Brain microvascular endothelial cell (primary cell): ENCODE results near the gene PACSIN2.

ENCODE experiments used
- DNase-seq: peaks from one replicate; pipeline ENCODE4 v3.0.0-alpha.2; 2020
- H3K27ac ChIP-seq: fragments of 250-450 bp; sonication (Bioruptor Pico); 2 replicates; pipeline ENCODE4 v1.5.1; 2020; ENCODE audit warnings: mild to moderate bottlenecking, moderate library complexity
- H3K27me3 ChIP-seq: fragments of 250-450 bp; sonication (Bioruptor Pico); replicated peaks from 2 replicates; pipeline ENCODE4 v1.5.1; 2020; ENCODE audit warnings: mild to moderate bottlenecking
- H3K36me3 ChIP-seq: fragments of 250-450 bp; sonication (Bioruptor Pico); replicated peaks from 2 replicates; pipeline ENCODE4 v1.5.1; 2020; ENCODE audit warnings: mild to moderate bottlenecking
- H3K4me3 ChIP-seq: 2 replicates; pipeline ENCODE4 v1.5.1; 2011; ENCODE audit warnings: low read depth, mild to moderate bottlenecking, control low read depth, low read length, moderate library complexity
- in situ Hi-C: cut with HindIII; loops from 2 replicates; pipeline ENCODE4 v1.10.0; 2017; ENCODE audit warnings: low sequenced_read_pairs, low pct_ligation_motif_present
- TF ChIP-seq, protein P1 (sequence below): IDR thresholded peaks from 2 replicates; pipeline ENCODE4 v1.5.1; 2011; ENCODE audit warnings: low read depth, mild to moderate bottlenecking, moderate library complexity, low read length, control low read depth, inconsistent platforms; ENCODE audit errors: missing control alignments

Gene PACSIN2

DNA sequence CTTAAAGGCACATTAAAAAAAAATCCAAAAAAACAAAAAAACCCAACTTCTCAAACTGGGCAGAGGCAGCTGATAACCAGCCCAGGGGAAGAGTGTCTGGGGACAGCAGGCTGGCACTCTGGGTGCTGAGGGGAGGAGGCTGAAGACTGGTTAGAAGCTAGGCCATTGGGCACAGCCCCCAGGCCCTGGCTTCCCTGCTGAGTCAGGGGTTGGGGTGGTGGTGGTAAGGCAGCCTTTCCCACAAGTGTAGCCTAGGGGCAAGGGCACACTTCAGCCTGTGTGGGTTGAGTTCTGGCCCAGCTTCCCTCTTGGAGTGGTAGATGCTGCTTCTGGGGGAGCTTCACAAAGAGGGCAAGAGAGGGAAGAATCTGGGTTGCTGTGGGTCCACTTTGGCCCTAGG is 141.6 kb downstream of the PACSIN2 start:
- in situ Hi-C loops, result no loop called here
- no peak overlapping the region for H3K4me3 ChIP-seq
- TF ChIP-seq, protein P1, sequence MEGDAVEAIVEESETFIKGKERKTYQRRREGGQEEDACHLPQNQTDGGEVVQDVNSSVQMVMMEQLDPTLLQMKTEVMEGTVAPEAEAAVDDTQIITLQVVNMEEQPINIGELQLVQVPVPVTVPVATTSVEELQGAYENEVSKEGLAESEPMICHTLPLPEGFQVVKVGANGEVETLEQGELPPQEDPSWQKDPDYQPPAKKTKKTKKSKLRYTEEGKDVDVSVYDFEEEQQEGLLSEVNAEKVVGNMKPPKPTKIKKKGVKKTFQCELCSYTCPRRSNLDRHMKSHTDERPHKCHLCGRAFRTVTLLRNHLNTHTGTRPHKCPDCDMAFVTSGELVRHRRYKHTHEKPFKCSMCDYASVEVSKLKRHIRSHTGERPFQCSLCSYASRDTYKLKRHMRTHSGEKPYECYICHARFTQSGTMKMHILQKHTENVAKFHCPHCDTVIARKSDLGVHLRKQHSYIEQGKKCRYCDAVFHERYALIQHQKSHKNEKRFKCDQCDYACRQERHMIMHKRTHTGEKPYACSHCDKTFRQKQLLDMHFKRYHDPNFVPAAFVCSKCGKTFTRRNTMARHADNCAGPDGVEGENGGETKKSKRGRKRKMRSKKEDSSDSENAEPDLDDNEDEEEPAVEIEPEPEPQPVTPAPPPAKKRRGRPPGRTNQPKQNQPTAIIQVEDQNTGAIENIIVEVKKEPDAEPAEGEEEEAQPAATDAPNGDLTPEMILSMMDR, result no peak
- H3K27me3 ChIP-seq, result no peaks in the 10 kb centered on the region
- DNase-seq, result no peak
- H3K36me3 ChIP-seq, result peaks cover 44% of the 10 kb centered on the region
- H3K27ac ChIP-seq, result no peak overlapping the region

DNA sequence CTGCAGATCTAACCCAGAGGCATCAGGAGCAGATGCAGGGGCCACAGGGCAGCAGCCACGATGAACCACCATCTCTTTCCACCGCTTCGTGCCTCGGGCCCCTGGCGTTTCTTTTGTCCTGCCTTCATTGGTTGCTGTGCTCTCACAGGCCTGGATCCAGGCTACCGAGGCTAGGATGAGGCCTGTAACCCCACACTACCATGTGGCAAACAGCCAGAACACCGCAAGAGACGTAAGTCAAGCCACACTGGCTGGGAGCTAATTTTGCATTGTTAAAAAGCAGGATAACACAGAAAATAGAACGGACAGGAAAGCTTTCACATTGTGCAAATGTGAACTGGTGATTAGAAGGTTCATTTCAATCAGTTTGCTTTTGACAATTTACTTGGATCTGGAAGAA is 142.1 kb downstream of the PACSIN2 start:
- H3K27ac ChIP-seq, result no peak overlapping the region
- H3K4me3 ChIP-seq, result no peak overlapping the region
- DNase-seq, result no peak
- no peaks in the 10 kb centered on the region for H3K27me3 ChIP-seq
- in situ Hi-C loops, result no loop called here
- TF ChIP-seq, protein P1, result no peak
- H3K36me3 ChIP-seq, result peaks cover 40% of the 10 kb centered on the region

DNA sequence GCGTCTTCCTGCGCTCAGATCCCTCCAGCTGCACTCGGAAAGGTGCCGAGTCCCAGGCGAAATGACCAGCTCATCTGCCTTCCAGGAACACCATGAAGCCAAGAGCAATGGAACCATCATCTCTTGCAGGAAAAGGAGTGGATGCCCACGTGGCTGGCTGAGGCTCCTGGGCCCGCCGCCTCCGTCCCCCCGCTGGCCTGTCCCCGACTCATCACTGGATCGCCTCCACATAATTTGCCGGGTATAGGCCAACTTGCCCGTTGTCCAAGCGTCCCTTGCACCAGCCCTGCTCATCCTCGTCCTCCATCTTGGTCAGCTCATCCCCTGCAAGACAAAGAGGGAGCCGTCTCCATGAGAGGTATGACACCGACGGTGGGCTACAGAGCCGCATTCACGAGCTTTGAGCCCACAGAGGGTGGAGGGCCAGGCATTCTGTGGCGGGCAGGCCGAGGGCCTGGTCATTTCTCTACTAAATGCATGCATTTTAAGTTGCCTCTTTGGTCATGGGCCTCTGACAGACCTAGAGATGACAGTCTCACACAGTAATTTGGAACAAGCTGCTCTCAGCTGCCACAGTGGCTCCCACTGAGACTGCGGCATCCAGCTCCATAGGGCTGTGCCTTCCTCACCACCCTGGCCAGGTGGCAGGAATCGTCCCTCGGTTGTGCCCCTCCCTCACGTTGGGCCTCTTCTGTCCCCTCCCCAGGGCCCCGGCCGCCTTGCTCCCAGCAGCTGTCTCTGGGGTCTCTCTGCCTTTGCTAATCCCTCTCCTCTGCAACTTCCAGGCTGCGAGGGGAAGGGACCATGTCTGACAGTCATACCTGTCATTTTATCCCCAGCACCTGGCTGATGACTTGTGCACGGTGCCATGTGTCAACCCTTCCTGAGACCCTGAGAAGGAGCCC is 143.6 kb downstream of the PACSIN2 start:
- H3K27ac ChIP-seq, result no peak overlapping the region
- H3K36me3 ChIP-seq, result peaks cover 30% of the 10 kb centered on the region
- no peaks in the 10 kb centered on the region for H3K27me3 ChIP-seq
- H3K4me3 ChIP-seq, result no peak overlapping the region
- TF ChIP-seq, protein P1, result no peak
- in situ Hi-C loops, result no loop called here
- DNase-seq, result no peak

DNA sequence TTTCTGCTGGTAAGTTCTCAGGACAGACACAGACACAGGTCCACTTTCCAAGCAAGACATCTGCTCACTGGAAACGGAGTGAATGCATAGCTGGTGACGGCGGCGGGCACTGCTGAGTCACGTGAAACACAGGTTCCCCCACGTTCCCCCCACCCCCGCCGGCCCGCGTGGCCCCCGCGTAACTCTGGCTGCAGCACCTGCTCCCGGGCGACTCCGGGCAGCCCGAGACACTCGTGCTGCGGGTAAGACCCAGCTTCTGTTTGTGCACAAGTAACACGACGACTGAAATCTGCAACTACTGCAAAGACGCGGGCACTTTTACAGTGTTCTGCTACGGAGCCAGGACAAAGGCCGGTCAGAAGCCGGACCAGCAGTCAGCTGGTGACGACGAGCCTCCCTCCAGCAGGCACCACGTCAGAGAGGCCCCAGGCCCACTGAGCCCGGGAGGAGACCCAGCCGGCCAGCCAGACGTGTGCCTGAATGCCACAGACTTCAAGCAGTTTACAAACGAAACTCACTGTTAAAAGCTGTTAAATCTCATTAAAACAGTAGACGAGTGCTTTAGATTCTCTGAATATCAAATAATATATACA is 145.0 kb downstream of the PACSIN2 start:
- TF ChIP-seq, protein P1, result no peak
- H3K27me3 ChIP-seq, result no peaks in the 10 kb centered on the region
- no peak overlapping the region for H3K4me3 ChIP-seq
- H3K27ac ChIP-seq, result no peak overlapping the region
- in situ Hi-C loops, result no loop called here
- no peak for DNase-seq
- H3K36me3 ChIP-seq, result peaks cover 17% of the 10 kb centered on the region

DNA sequence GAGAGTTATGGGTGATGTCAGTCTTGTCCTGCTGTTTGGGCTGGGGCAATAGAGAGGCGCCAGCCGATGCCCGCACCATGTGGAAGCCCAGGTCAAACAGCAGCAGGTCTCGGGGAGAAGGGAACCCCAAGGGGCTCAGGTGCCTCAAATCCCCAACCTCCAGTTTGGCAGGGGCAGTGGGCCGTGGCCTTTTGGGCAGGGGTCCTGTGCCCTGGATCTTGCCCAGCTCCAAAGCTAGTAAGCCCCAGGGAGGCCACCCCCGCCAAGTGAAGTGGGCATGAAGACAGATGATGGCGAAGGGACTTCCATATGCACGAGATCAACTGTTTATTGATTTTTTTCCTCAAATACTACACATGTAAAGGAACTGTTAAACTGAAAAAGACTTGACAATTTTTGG is 145.5 kb downstream of the PACSIN2 start:
- Histone ChIP-seq H3K27ac (no peak overlapping the region), H3K36me3 (peaks cover 17% of the 10 kb centered on the region), H3K4me3 (no peak overlapping the region), H3K27me3 (no peaks in the 10 kb centered on the region)
- TF ChIP-seq, protein P1, result no peak
- in situ Hi-C loops, result no loop called here
- no peak for DNase-seq
